CD14-positive monocyte (primary cell): ENCODE results near the gene SF3A2. TPM values are rescaled to one million over a fixed set of nuclear protein-coding genes. Genes with fewer than 3 reads are reported as not detected.

ENCODE experiments used
- DNase-seq, 3 donors: peaks; one replicate each; pipeline ENCODE4 v3.0.0-alpha.2; 2011 to 2022
- H2AFZ ChIP-seq: 2 replicates; pipeline ENCODE4 v1.6.0; 2012; ENCODE audit warnings: mild to moderate bottlenecking, low read depth, low read length, inconsistent platforms; ENCODE audit not compliant: insufficient read depth, poor library complexity, severe bottlenecking
- H3K27ac ChIP-seq, 2 donors: 1 replicate in 1 of 2; 2 replicates in 1 of 2; pipeline ENCODE4 v1.5.1; 2012 to 2013; ENCODE audit warnings: low read length in 2 of 2, control low read depth in 1 of 2, inconsistent platforms in 1 of 2, low read depth in 1 of 2, mild to moderate bottlenecking in 1 of 2
- H3K27me3 ChIP-seq, 2 donors: one replicate each; pipeline versions ENCODE4 v1.6.0 to v1.6.1; 2011 to 2013; ENCODE audit warnings: low read length in 2 of 2; ENCODE audit not compliant: control insufficient read depth in 2 of 2, insufficient read depth in 2 of 2
- H3K36me3 ChIP-seq, 2 donors: replicated peaks in 1 of 2; 1 replicate in 1 of 2; 2 replicates in 1 of 2; pipeline versions ENCODE4 v1.5.1 to v1.6.1; 2012 to 2013; ENCODE audit warnings: low read length in 2 of 2, control low read depth in 1 of 2, inconsistent platforms in 1 of 2, mild to moderate bottlenecking in 1 of 2; ENCODE audit not compliant: insufficient read depth in 2 of 2, control insufficient read depth in 1 of 2
- H3K4me1 ChIP-seq, 2 donors: 1 replicate in 1 of 2; 2 replicates in 1 of 2; pipeline versions ENCODE4 v1.5.1 to v1.6.1; 2012 to 2013; ENCODE audit warnings: low read length in 2 of 2, control low read depth in 1 of 2, inconsistent platforms in 1 of 2, mild to moderate bottlenecking in 1 of 2, moderate library complexity in 1 of 2; ENCODE audit not compliant: insufficient read depth in 2 of 2, control insufficient read depth in 1 of 2
- H3K4me2 ChIP-seq: replicated peaks from 2 replicates; pipeline ENCODE3; 2012; ENCODE audit warnings: low read length, moderate library complexity, mild to moderate bottlenecking; ENCODE audit not compliant: poor library complexity, severe bottlenecking; ENCODE audit errors: extremely low read depth
- H3K4me3 ChIP-seq, 3 experiments: fragments of 200-600 bp in 1 of 3; sonication (generic) in 1 of 3; replicated peaks in 1 of 3; 1 replicate in 2 of 3; 2 replicates in 1 of 3; pipeline ENCODE4 v1.5.1; 2011 to 2013; ENCODE audit warnings: low read length in 3 of 3, mild to moderate bottlenecking in 3 of 3, control low read depth in 2 of 3, low read depth in 2 of 3, inconsistent platforms in 1 of 3, moderate library complexity in 1 of 3
- H3K79me2 ChIP-seq: 2 replicates; pipeline ENCODE4 v1.6.0; 2012; ENCODE audit warnings: mild to moderate bottlenecking, control low read depth, inconsistent platforms, low read length, moderate library complexity; ENCODE audit not compliant: insufficient read depth
- H3K9ac ChIP-seq: 2 replicates; pipeline ENCODE4 v1.6.0; 2017; ENCODE audit warnings: low read length, mild to moderate bottlenecking; ENCODE audit not compliant: insufficient read depth, poor library complexity, severe bottlenecking
- H3K9me3 ChIP-seq, 2 donors: replicated peaks in 1 of 2; 1 replicate in 1 of 2; 2 replicates in 1 of 2; pipeline versions ENCODE4 v1.5.1 to v1.6.1; 2012 to 2013; ENCODE audit warnings: low read length in 2 of 2, control low read depth in 1 of 2; ENCODE audit not compliant: control insufficient read depth in 1 of 2, insufficient read depth in 1 of 2
- H4K20me1 ChIP-seq: 2 replicates; pipeline ENCODE4 v1.6.0; 2012; ENCODE audit warnings: mild to moderate bottlenecking, low read length, control low read depth, moderate library complexity; ENCODE audit not compliant: insufficient read depth
- H3K27ac Mint-ChIP-seq, 7 donors: one replicate each; pipeline ENCODE4 v1.8.0; 2020; ENCODE audit warnings: mild to moderate bottlenecking in 7 of 7, mixed read lengths in 7 of 7, moderate library complexity in 6 of 7, inconsistent platforms in 2 of 7
- H3K27me3 Mint-ChIP-seq, 3 donors: one replicate each; pipeline ENCODE4 v1.8.0; 2021 to 2022; ENCODE audit warnings: low read depth in 3 of 3, mild to moderate bottlenecking in 3 of 3, mixed read lengths in 3 of 3, moderate library complexity in 3 of 3, inconsistent platforms in 1 of 3
- H3K36me3 Mint-ChIP-seq, 2 donors: one replicate each; pipeline ENCODE4 v1.8.0; 2020; ENCODE audit warnings: mixed read lengths in 2 of 2, inconsistent platforms in 1 of 2, mild to moderate bottlenecking in 1 of 2
- H3K4me1 Mint-ChIP-seq: one replicate; pipeline ENCODE4 v1.8.0; 2020; ENCODE audit warnings: mild to moderate bottlenecking, mixed read lengths
- H3K4me3 Mint-ChIP-seq, 2 donors: one replicate each; pipeline ENCODE4 v1.8.0; 2020; ENCODE audit warnings: mild to moderate bottlenecking in 2 of 2, mixed read lengths in 2 of 2, moderate library complexity in 1 of 2
- H3K9me3 Mint-ChIP-seq, 7 donors: one replicate each; pipeline ENCODE4 v1.8.0; 2020 to 2022; ENCODE audit warnings: mixed read lengths in 7 of 7, mild to moderate bottlenecking in 6 of 7, moderate library complexity in 6 of 7, inconsistent platforms in 2 of 7
- WGBS: methylation state at CpG from one replicate; pipeline ENCODE4 v1.1.5; 2013; ENCODE audit warnings: missing lambda C conversion rate; ENCODE audit not compliant: insufficient coverage; 5-methylcytosine and 5-hydroxymethylcytosine counted together
- intact Hi-C, 2 donors: fragments of 100-400 bp; cut with micrococcal nuclease; formaldehyde crosslinking; loops; one replicate each; pipeline versions ENCODE4 v1.15.0 to v1.15.1; 2023
- polyA plus RNA-seq, 3 donors: library from polyadenylated mRNA; depleted of rRNA in 1 of 3; unstranded in 2 of 3; stranded (reverse) in 1 of 3; fragments of 300-500 nt in 2 of 3; fragments of >200 nt in 1 of 3; fragmentation: Illumina TruSeq in 2 of 3; gene quantifications; 1 replicate in 2 of 3; 2 replicates in 1 of 3; pipeline ENCODE4 v1.2.3, GENCODE V29; 2012 to 2021
- TF ChIP-seq, protein P1 (sequence below): fragments of 200-600 bp; IDR thresholded peaks from one replicate; pipeline ENCODE4 v1.8.0; 2022; ENCODE audit warnings: antibody characterized with exemption, mild to moderate bottlenecking

The SF3A2 gene
- polyA plus RNA-seq, 3 donors, result 8.0 to 70.8 (median 11.6) TPM

DNA sequence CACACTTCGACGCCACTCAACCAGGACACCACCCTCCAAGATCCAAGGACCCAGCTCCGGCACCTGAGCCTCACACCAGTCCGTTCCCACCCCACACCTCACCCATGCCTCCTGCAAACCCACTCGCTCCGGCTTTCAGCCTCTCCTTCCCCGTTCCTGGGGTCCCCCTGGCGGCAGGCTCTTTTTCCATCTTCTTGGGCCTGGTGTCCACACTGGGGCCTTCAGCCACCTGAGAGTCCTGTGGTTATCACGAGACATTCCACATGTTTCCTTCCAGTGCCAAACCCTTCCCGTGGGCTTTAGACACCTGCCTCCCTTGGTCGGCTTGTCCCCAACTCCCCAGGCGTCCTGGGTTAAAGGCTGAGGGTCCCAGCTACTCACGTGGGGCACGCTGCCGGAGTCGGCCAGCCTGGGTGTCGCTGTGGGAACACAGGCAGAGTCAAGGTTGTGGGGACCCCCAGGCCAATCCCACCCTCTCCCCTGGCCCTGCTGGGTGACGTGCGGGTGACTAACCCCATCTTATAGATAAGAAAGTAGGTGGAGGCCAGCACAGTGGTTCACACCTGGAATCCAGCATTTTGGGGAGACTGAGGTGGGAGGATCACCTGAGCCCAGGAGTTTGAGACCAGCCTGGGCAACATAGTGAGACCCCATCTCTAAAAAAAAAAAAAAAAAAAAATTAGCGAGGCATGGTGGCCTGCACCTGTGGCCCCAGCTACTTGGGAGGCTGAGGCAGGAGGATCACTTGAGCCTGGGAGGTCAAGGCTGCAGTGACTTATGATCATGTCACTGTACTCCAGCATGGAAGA lies 17.6 kb downstream of the SF3A2 start:
- Mint-ChIP-seq H3K27ac (no peak overlapping the region), H3K27me3 (peaks cover 38 to 68% (median 48%) of the 10 kb centered on the region in 3 donors), H3K9me3 (peaks cover 0 to 5% (median 0%) of the 10 kb centered on the region in 7 donors), H3K36me3 (peaks cover 0 to 4% of the 10 kb centered on the region in 2 donors), H3K4me3 (peak overlapping the region; percentile 50 to 86), H3K4me1 (peaks cover 22% of the 10 kb centered on the region)
- TF ChIP-seq, protein P1, sequence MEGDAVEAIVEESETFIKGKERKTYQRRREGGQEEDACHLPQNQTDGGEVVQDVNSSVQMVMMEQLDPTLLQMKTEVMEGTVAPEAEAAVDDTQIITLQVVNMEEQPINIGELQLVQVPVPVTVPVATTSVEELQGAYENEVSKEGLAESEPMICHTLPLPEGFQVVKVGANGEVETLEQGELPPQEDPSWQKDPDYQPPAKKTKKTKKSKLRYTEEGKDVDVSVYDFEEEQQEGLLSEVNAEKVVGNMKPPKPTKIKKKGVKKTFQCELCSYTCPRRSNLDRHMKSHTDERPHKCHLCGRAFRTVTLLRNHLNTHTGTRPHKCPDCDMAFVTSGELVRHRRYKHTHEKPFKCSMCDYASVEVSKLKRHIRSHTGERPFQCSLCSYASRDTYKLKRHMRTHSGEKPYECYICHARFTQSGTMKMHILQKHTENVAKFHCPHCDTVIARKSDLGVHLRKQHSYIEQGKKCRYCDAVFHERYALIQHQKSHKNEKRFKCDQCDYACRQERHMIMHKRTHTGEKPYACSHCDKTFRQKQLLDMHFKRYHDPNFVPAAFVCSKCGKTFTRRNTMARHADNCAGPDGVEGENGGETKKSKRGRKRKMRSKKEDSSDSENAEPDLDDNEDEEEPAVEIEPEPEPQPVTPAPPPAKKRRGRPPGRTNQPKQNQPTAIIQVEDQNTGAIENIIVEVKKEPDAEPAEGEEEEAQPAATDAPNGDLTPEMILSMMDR, result no peak
- WGBS, result 70% methylated on average over 12 of the region's 20 CpGs
- peak overlapping the region; percentile 74 for H3K4me2 ChIP-seq
- no peak overlapping the region for H3K9ac ChIP-seq
- H3K79me2 ChIP-seq, result no peaks in the 10 kb centered on the region
- H2AFZ ChIP-seq, result peak overlapping the region; percentile 71
- no peak overlapping the region for H3K27ac ChIP-seq
- no peaks in the 10 kb centered on the region for H3K36me3 ChIP-seq
- H3K9me3 ChIP-seq, result peaks cover 0 to 14% of the 10 kb centered on the region in 2 donors
- H3K4me3 ChIP-seq, result peak overlapping the region in 1 of 3 experiments; percentile 70
- H3K4me1 ChIP-seq, result peaks cover 32 to 42% of the 10 kb centered on the region in 2 donors
- H4K20me1 ChIP-seq, result peaks cover 38% of the 10 kb centered on the region
- intact Hi-C loops, result no loop called here
- no peak for DNase-seq
- peaks cover 18 to 44% of the 10 kb centered on the region in 2 donors for H3K27me3 ChIP-seq

DNA sequence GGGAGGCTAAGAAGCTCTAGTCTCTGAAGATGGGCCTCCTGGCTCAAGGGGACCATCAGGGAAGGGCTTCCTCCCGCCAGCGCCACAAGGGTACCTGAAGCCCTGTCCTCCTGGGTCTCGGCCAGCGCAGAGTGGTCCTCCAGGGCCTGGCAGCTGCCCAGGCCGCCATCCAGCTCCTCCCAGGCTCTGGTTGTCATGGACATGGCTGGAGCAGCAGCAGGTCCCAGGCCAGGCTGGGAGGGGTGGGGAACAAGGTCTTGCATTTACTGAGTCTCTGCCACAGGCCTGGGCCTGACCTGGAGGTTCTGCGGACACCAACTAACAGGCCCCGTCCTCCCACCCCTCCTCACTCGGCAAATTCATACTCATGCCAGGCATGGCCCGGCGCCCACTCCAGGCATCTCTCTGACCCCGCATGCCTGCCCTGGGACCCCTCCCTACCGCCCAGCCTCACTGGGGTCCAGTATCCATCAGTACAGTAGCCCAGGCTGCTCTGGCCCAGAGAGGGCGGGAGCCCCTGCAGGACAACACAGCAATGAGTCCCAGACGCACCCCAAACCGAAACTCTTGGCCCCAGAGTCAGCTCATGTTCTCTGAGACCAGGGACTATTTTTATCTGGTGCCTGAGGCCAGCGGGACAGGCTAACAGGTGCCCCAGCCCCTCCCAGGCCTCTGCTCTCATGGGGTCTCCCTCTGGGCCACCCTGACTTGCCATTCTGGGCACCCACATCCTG lies 18.7 kb downstream of the SF3A2 start:
- Mint-ChIP-seq H3K36me3 (peaks cover 0 to 4% of the 10 kb centered on the region in 2 donors), H3K4me1 (peaks cover 24% of the 10 kb centered on the region), H3K27me3 (peaks cover 35 to 62% (median 45%) of the 10 kb centered on the region in 3 donors), H3K27ac (no peak overlapping the region), H3K9me3 (peaks cover 0 to 5% (median 0%) of the 10 kb centered on the region in 7 donors), H3K4me3 (no peak overlapping the region)
- Histone ChIP-seq H3K9me3 (peaks cover 0 to 10% of the 10 kb centered on the region in 2 donors), H3K4me2 (no peak overlapping the region), H3K4me3 (no peak overlapping the region), H3K79me2 (no peaks in the 10 kb centered on the region), H3K27me3 (peaks cover 14 to 34% of the 10 kb centered on the region in 2 donors), H2AFZ (no peak overlapping the region), H3K9ac (no peak overlapping the region), H4K20me1 (peaks cover 28% of the 10 kb centered on the region), H3K36me3 (no peaks in the 10 kb centered on the region), H3K27ac (no peak overlapping the region), H3K4me1 (peaks cover 25 to 37% of the 10 kb centered on the region in 2 donors)
- TF ChIP-seq, protein P1, result no peak
- intact Hi-C loops, result no loop called here
- 95% methylated on average over 16 of the region's 16 CpGs for WGBS
- DNase-seq, result no peak
